Activated CD4-positive, CD25-positive, alpha-beta regulatory T cell treated with anti-CD3 and anti-CD28 coated beads, Interleukin-2, amount 50 U/mL, for 72 hours (primary cell): ENCODE data around the gene NELFCD.
"Not testable (repeated sequence)": the region's sequence is repeated elsewhere in the genome, so short reads cannot be mapped to it uniquely, and the experiment has no call there.

Experiments used
- DNase-seq: peaks from one replicate; pipeline ENCODE4 v3.0.0; 2021

NELFCD gene, protein sequence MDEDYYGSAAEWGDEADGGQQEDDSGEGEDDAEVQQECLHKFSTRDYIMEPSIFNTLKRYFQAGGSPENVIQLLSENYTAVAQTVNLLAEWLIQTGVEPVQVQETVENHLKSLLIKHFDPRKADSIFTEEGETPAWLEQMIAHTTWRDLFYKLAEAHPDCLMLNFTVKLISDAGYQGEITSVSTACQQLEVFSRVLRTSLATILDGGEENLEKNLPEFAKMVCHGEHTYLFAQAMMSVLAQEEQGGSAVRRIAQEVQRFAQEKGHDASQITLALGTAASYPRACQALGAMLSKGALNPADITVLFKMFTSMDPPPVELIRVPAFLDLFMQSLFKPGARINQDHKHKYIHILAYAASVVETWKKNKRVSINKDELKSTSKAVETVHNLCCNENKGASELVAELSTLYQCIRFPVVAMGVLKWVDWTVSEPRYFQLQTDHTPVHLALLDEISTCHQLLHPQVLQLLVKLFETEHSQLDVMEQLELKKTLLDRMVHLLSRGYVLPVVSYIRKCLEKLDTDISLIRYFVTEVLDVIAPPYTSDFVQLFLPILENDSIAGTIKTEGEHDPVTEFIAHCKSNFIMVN

GRCh38 chr20:58980711-58981627 is at the start of gene NELFCD:
NELFCD (plus strand) TSS chr20:58981256; CDS start chr20:58981310, 54 bp downstream.
- peak; percentile 92 for DNase-seq

DNA sequence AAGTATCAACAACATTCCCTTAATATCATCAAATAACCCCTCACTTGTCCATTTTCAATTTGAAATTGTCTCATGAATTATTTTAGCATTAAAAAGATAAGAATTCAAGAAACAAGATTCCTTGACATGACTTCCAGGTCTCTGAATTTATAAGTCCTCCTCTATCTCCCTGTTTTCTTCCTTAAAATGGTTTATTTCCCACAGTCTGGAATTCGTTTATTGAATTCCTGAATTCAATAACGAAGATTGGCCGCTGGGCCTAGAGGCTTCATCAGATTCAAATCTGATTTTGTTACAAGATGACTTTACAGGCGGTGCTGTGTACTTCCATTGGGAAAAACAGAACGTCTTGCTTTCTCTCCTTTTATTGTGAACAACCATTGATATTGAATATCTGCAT is 48.9 kb upstream of the NELFCD start:
- no peak for DNase-seq

GRCh38 chr20:58938078-58938477 is 43.0 kb upstream of the NELFCD start:
- no peak for DNase-seq

DNA sequence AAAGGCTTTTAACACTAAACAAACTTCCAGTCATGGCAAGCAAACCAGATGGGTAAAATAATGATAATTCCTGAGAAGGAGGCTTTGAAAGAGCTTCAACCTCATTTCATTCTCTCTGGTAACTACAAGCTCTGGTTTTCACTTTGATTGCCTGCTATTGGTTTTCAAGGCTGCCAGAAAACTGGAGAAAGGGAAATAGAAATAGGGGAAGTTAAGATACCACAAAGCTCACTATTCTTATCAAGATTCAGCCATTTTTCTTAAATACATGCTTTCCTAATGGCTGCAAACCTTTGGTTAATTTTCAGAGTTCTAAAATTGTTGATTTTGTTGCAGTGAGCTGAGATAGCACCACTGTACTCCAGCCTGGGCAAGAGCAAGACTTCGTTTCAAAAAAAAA is 42.5 kb upstream of the NELFCD start:
- no peak for DNase-seq

DNA sequence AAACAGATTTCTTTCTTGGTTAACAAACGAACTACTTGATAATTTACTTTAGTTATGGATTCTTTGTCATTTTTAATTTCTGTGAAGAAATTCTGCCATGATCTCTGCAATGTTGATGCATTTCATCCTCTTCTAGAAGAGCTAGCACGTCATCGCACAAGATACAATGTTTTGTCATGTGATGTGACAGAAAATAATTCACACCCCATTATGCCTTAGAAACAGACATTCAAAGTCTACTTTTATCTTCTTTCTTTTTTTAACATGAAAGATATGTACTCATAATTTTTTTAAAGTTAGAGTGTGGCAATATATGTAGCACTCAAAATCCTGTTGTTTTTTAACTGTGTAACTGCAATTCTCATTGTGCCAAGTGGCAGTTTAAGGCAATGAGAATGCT is 39.6 kb upstream of the NELFCD start:
- no peak for DNase-seq

DNA sequence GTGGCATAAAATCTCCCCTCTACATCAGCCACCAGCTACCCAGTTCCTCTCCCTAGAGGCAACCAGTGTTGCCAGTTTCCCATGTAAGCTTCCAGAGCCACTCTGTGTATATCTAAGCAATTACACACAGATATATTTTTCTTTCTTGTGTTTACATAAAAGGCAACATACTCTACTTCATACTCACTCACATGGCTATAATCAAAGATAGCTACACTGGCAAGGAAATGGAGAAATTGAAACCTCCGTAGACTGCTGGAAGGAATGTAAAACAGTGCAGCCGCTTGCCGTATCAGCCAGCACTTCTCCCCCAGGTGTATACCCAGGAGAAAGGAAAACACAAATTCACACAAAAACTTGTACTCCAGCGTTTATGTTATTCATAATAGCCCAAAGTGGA is 38.5 kb upstream of the NELFCD start:
- no peak for DNase-seq

GRCh38 chr20:58944610-58945009 is 36.4 kb upstream of the NELFCD start:
- DNase-seq, result no peak

- no peak for DNase-seq
Measured at GRCh38 chr20:58945965-58946631, 35.0 kb upstream of the NELFCD start.

DNA sequence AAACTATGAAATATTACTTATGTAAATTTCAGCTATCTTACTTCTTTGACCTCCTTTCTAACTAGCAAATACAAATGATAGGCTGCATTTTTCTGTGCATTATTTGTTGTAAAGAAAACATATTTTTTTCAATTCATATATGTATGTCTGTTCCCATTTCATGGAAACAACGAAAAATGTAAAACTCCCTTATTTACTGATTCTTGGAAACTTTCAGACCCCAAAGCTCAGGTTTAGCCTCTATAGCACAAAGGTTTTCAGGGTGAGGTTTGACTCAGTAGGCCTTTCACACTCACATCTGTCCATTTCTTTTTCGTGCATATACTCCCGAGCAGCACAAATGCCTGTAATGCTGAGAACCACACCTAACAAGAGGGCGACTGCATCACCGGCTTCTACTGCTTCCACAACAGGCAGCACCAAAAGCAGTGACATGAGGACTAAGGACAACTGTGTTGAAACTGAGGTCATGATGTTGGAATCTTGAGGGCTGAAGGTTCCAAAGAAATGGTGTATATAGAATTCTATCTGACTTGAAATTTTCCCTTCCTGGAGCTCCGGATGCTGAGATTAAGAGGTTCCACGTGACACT is 33.2 kb upstream of the NELFCD start:
- not testable (repeated sequence) for DNase-seq

- DNase-seq, result no peak
Measured at GRCh38 chr20:58950603-58951002, 30.5 kb upstream of the NELFCD start.

- no peak for DNase-seq
Measured at GRCh38 chr20:58953050-58953449, 28.0 kb upstream of the NELFCD start.

GRCh38 chr20:58956078-58956477 is 25.0 kb upstream of the NELFCD start:
- no peak for DNase-seq

DNA sequence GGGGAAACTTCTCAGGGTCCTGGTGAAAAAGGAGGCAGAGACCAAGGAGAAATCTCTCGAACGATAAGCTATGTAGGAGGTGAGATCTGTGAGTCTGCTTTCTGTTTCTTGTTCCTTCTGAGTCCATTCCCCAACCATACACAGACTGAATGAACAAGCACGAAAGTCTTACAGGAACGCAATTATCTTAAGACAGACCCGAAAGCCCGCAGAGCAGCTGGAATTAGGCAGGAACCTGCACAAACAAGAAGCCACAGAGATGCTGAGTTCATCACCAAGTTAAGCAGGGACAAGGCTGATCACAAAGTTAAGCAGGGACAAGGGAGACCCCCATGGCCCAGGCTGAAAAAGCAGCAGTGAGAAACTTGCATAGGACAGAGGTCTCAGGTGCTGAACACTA is 21.4 kb upstream of the NELFCD start:
- DNase-seq, result no peak

DNA sequence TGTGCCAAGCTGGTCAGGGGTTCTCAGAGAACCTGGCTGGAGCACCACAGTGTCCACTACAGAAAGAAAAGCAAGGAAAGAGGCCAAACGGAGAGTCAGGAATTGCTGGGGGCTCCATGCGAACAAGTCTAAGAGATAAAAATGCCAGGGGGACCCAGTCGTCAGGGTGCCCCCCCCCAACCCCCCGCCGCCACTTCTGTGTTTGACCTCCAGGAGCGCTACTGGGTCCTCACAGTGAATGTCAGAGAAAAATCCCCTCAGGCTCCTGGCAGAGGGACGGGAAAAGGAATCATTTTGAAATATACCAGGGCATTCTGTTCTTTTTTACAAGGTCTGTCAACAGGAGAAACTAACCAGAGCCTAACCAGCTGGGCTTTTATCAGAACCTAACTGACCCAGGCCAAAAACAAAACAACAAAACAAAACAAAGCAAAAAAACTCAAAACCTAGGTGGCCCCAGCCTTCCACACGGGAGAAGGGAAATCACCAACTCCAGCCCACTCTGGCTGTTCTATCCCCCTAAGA is 17.9 kb upstream of the NELFCD start:
- no peak for DNase-seq

GRCh38 chr20:58963922-58964321 is 17.1 kb upstream of the NELFCD start:
- not testable (repeated sequence) for DNase-seq

GRCh38 chr20:58965270-58966064 is 15.6 kb upstream of the NELFCD start:
- DNase-seq, result no peak

DNA sequence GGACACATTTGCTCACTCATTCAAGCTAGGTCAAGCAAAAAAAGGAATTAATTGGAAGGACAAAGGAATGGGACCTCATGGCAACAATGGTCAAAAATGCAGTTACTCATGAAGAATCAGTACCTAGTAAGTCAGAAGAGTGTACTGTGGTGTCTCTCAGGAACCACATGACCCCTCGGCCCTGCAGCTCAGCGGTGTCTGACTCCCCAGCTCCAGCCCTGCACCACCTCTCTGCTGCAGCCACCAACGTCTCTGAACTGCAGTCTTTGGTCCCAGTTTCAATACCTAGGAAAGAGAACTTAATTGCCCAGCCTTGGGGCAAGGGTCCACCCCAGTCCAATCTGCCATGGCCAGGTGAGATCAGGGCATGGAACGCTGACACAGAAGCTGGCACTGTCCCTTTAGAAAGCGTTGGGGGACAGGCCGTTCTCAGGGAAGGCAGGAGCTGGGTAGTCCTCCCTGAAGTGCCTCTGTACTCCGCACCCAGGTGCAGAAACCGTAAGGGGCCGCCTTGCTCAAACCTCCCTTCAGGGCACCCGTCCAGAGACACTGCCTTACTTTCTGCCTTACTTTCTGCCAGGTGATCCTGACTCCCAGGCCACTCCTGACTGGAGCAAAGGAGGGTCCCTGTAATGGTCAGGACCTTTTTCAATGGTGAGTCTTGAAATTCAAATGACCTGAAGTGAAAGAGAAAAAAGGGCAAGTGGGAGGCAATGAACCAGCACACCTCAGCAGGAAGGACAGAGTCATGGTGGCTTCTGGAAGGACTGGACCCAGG is 13.2 kb upstream of the NELFCD start:
- no peak for DNase-seq

GRCh38 chr20:58969439-58969838 is 11.6 kb upstream of the NELFCD start:
- no peak for DNase-seq

- DNase-seq, result no peak
Measured at GRCh38 chr20:58970146-58970545, 10.9 kb upstream of the NELFCD start.

GRCh38 chr20:58971429-58971828 is 9.6 kb upstream of the NELFCD start:
- no peak for DNase-seq

DNA sequence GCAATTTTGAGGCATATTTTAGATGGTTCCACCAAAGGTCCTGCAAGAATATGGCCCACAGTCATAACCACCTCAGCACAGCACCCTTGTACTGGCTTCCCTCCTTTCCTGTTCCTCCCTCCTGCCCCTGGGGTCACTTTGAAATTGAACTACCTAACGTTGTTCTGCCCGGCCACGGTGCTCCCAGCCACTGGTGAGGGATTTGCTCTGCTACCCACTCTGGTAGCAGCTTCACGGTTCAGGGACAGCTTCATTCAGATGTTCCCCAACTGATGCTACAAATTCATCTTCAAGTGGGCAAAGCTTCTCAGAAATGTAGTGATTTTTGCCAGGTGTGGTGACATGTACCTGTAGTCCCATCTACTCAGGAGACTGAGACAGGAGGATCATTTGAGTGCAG is 7.9 kb upstream of the NELFCD start:
- no peak for DNase-seq
